Large intestine (tissue), 3 donors: ENCODE results near the gene MED12L. TPM values are rescaled to one million over a fixed set of nuclear protein-coding genes. Genes with fewer than 3 reads are reported as not detected.

ENCODE experiments used
- DNase-seq, 2 donors: peaks; one replicate each; pipeline versions ENCODE4 v3.0.0 to v3.0.0-alpha.2; 2013
- H3K27ac ChIP-seq: one replicate; pipeline ENCODE4 v1.5.1; 2013; ENCODE audit warnings: low read length
- H3K27me3 ChIP-seq: 2 replicates; pipeline ENCODE4 v1.6.1; 2013; ENCODE audit warnings: low read length; ENCODE audit not compliant: control insufficient read depth, insufficient read depth
- H3K36me3 ChIP-seq: 2 replicates; pipeline ENCODE4 v1.6.1; 2013; ENCODE audit warnings: low read length; ENCODE audit not compliant: control insufficient read depth, insufficient read depth
- H3K4me1 ChIP-seq: one replicate; pipeline ENCODE4 v1.6.1; 2013; ENCODE audit warnings: low read length; ENCODE audit not compliant: control insufficient read depth, insufficient read depth
- H3K4me3 ChIP-seq: one replicate; pipeline ENCODE4 v1.5.1; 2013; ENCODE audit warnings: low read length
- H3K9me3 ChIP-seq: one replicate; pipeline ENCODE4 v1.6.1; 2013; ENCODE audit warnings: mild to moderate bottlenecking, low read depth, low read length, moderate library complexity; ENCODE audit not compliant: control insufficient read depth
- WGBS: methylation state at CpG from one replicate; pipeline ENCODE4 v1.1.5; 2013; ENCODE audit warnings: low lambda C conversion rate; ENCODE audit not compliant: insufficient coverage; 5-methylcytosine and 5-hydroxymethylcytosine counted together
- polyA plus RNA-seq: library from polyadenylated mRNA; unstranded; fragments of 120-200 nt; gene quantifications from one replicate; pipeline ENCODE4 v1.2.1, GENCODE V29; 2013

The MED12L gene
- polyA plus RNA-seq, 1 donor = 5.4 TPM

GRCh38 chr3:151483961-151484520 lies 398.6 kb downstream of the MED12L start:
- no peaks in the 10 kb centered on the region for H3K27me3 ChIP-seq
- no peaks in the 10 kb centered on the region for H3K4me1 ChIP-seq
- no peaks in the 10 kb centered on the region for H3K36me3 ChIP-seq
- no peak for DNase-seq
- no peak overlapping the region for H3K27ac ChIP-seq
- WGBS = no CpG with 5 or more reads among the region's 6 CpGs
- H3K9me3 ChIP-seq = peaks cover 4% of the 10 kb centered on the region
- no peak overlapping the region for H3K4me3 ChIP-seq

Other genes starting within 250 kb of the MED12L start
- gene MINDY4B, start 180.2 kb upstream of the MED12L start, polyA plus RNA-seq = 0.91 TPM
- 8.7 TPM for gene CLRN1, start 112.9 kb upstream of the MED12L start, polyA plus RNA-seq
- 2.5 TPM for gene GPR171, start 117.6 kb downstream of the MED12L start, polyA plus RNA-seq
- 2.8 TPM for gene P2RY14, start 192.9 kb downstream of the MED12L start, polyA plus RNA-seq
- gene GPR87, start 231.2 kb downstream of the MED12L start, polyA plus RNA-seq = not detected
- 4.9 TPM for gene P2RY13, start 243.9 kb downstream of the MED12L start, polyA plus RNA-seq